K562 (cell line): ENCODE data around the gene IQCN. TPM values are rescaled to one million over a fixed set of nuclear protein-coding genes. Genes with fewer than 3 reads are reported as not detected.

Source experiments
- ARID1B ChIP-seq: fragments of 450-650 bp; IDR thresholded peaks from 2 replicates; pipeline ENCODE4 v1.6.1; 2016; ENCODE audit warnings: antibody characterized with exemption, mild to moderate bottlenecking, inconsistent platforms
- BHLHE40 ChIP-seq: IDR thresholded peaks from 2 replicates; pipeline ENCODE4 v1.6.1; 2011; ENCODE audit warnings: low read length, improper control_type of control experiment
- BMI1 ChIP-seq: fragments of 150-350 bp; IDR thresholded peaks from 2 replicates; pipeline ENCODE4 v1.6.1; 2014; ENCODE audit warnings: low read length
- CBFA2T3 ChIP-seq: fragments of 450-650 bp; IDR thresholded peaks from 2 replicates; pipeline ENCODE4 v1.6.1; 2017
- ELF2 ChIP-seq: fragments of 250-450 bp; sonication (Bioruptor Pico); IDR thresholded peaks from 2 replicates; pipeline ENCODE4 v1.5.0; 2021; ENCODE audit warnings: mild to moderate bottlenecking
- EP300 ChIP-seq: IDR thresholded peaks from 2 replicates; pipeline ENCODE4 v1.6.1; 2012; ENCODE audit warnings: low read length, improper control_type of control experiment
- GABPB1 ChIP-seq: sonication (generic); formaldehyde crosslinking; IDR thresholded peaks from 2 replicates; pipeline ENCODE4 v1.8.0; 2022; ENCODE audit warnings: mild to moderate bottlenecking, missing genetic modification reagents
- HDAC1 ChIP-seq, 2 experiments: fragments of 450-650 bp; IDR thresholded peaks; 2 replicates each; pipeline ENCODE4 v1.6.1; 2016 to 2017; ENCODE audit warnings: inconsistent platforms in 1 of 2, mild to moderate bottlenecking in 1 of 2, moderate library complexity in 1 of 2
- PCBP2 ChIP-seq: fragments of 200-400 bp; formaldehyde crosslinking; IDR thresholded peaks from 2 replicates; pipeline ENCODE4 v1.6.1; 2018; ENCODE audit warnings: low read length, low read depth, mild to moderate bottlenecking, moderate library complexity; ENCODE audit not compliant: poor library complexity, severe bottlenecking
- PML ChIP-seq: IDR thresholded peaks from 2 replicates; pipeline ENCODE4 v1.6.1; 2012; ENCODE audit warnings: low read length, inconsistent platforms
- RAD21 ChIP-seq, 2 experiments: fragments of 250-450 bp in 1 of 2; fragments of 450-650 bp in 1 of 2; sonication (Bioruptor Pico) in 1 of 2; formaldehyde crosslinking in 1 of 2; IDR thresholded peaks in 1 of 2; conservative IDR thresholded peaks in 1 of 2; 2 replicates each; pipeline versions ENCODE4 v1.4.0 to v1.8.0; 2020 to 2022; ENCODE audit warnings: mild to moderate bottlenecking in 2 of 2, moderate library complexity in 1 of 2
- RBM17 ChIP-seq: fragments of 200-400 bp; formaldehyde crosslinking; IDR thresholded peaks from 2 replicates; pipeline ENCODE4 v1.6.1; 2017; ENCODE audit warnings: low read depth, mild to moderate bottlenecking, low read length, borderline replicate concordance
- SAFB ChIP-seq: fragments of 200-400 bp; formaldehyde crosslinking; IDR thresholded peaks from 2 replicates; pipeline ENCODE4 v1.6.1; 2017; ENCODE audit warnings: low read depth, low read length, borderline replicate concordance
- SMAD3 ChIP-seq: fragments of 450-650 bp; formaldehyde crosslinking; conservative IDR thresholded peaks from 2 replicates; pipeline ENCODE4 v1.4.0; 2020; ENCODE audit warnings: mild to moderate bottlenecking
- SRF ChIP-seq, 2 experiments: fragments of 250-450, 450-650 bp in 1 of 2; sonication (Bioruptor Pico) in 1 of 2; sonication (generic) in 1 of 2; formaldehyde crosslinking; IDR thresholded peaks; 2 replicates each; pipeline versions ENCODE4 v1.5.0 to v1.5.1; 2020 to 2022; ENCODE audit warnings: mild to moderate bottlenecking in 1 of 2, missing genetic modification reagents in 1 of 2
- TGIF2 ChIP-seq: sonication (generic); formaldehyde crosslinking; IDR thresholded peaks from 2 replicates; pipeline ENCODE4 v1.8.1; 2022; ENCODE audit warnings: mild to moderate bottlenecking, missing genetic modification reagents, moderate library complexity
- YY1 ChIP-seq, 3 experiments: IDR thresholded peaks; 2 replicates each; pipeline ENCODE4 v1.6.1; 2011; ENCODE audit warnings: low read length in 2 of 3, mild to moderate bottlenecking in 2 of 3, moderate library complexity in 2 of 3, borderline replicate concordance in 1 of 3, control low read depth in 1 of 3, low read depth in 1 of 3; ENCODE audit not compliant: insufficient read depth in 3 of 3, insufficient replicate concordance in 2 of 3, control insufficient read depth in 1 of 3, insufficient read length in 1 of 3; ENCODE audit errors: extremely low read depth in 1 of 3
- ZBED1 ChIP-seq: IDR thresholded peaks from 2 replicates; pipeline ENCODE4 v1.6.1; 2014
- ZBTB26 ChIP-seq: fragments of 450-650 bp; formaldehyde crosslinking; IDR thresholded peaks from 2 replicates; pipeline ENCODE4 v1.4.0; 2022; ENCODE audit warnings: missing genetic modification characterization
- ZNF143 ChIP-seq: sonication (generic); formaldehyde crosslinking; IDR thresholded peaks from 2 replicates; pipeline ENCODE4 v1.9.0; 2022; ENCODE audit warnings: mild to moderate bottlenecking, missing genetic modification reagents
- ZNF24 ChIP-seq: fragments of 450-650 bp; IDR thresholded peaks from 2 replicates; pipeline ENCODE4 v1.6.1; 2016
- ZNF311 ChIP-seq: fragments of 250-450 bp; sonication (Bioruptor Pico); IDR thresholded peaks from 2 replicates; pipeline ENCODE4 v1.4.0; 2020; ENCODE audit warnings: mild to moderate bottlenecking, moderate library complexity
- ZNF695 ChIP-seq: fragments of 450-650 bp; formaldehyde crosslinking; IDR thresholded peaks from 2 replicates; pipeline ENCODE4 v1.4.0; 2020; ENCODE audit warnings: mild to moderate bottlenecking, moderate library complexity
- ZNF766 ChIP-seq: fragments of 200-800 bp; sonication (Bioruptor generic); conservative IDR thresholded peaks from 2 replicates; pipeline ENCODE4 v1.6.1; 2016; ENCODE audit warnings: missing genetic modification characterization, missing compliant biosample characterization
- ZZZ3 ChIP-seq: fragments of 450-650 bp; IDR thresholded peaks from 2 replicates; pipeline ENCODE4 v1.6.1; 2016; ENCODE audit warnings: antibody characterized with exemption, mild to moderate bottlenecking, moderate library complexity
- polyA plus RNA-seq, 8 experiments: library from polyadenylated mRNA; depleted of rRNA in 4 of 8; stranded (reverse) in 5 of 8; unstranded in 3 of 8; fragments of >200 nt; fragmentation: Nextera tagmentation in 2 of 8; fragmentation: Illumina TruSeq in 1 of 8; extraction: Ambion mirVana in 2 of 8; extraction: Trizol in 1 of 8; gene quantifications; 2 replicates each; pipeline versions ENCODE4 v1.2.1 to v1.2.3, GENCODE V29; 2011 to 2014; ENCODE audit warnings: inconsistent platforms in 1 of 8, missing spikeins in 1 of 8
- total RNA-seq, 7 experiments: library from RNA; depleted of rRNA in 6 of 7; stranded (reverse); fragments of >200 nt in 6 of 7; fragmentation: Illumina TruSeq in 2 of 7; extraction: Trizol in 2 of 7; gene quantifications; 2 replicates each; pipeline versions ENCODE4 v1.2.1 to v1.2.3, GENCODE V29; 2011 to 2021; ENCODE audit warnings: low replicate concordance in 1 of 7

IQCN gene
- total and polyA plus RNA-seq, 9 of the 15 experiments (the other 6 are each of a cell fraction or from before 2014, with no cell fraction given), result 0.01 to 0.07 (median 0.04) TPM; not detected in 3

GRCh38 chr19:18304458-18305310 is 30.4 kb upstream of the IQCN start (continued):
- 0 out of 2 replicates have a peak, but pooled peaks have one; percentile 18 for TF ChIP-seq ZNF766 (CRISPR knock-in tag)
- no peak for TF ChIP-seq ZNF24
- TF ChIP-seq PCBP2, result no peak
- TF ChIP-seq BMI1, result no peak
- peak; percentile 11; the same call in 1 of the 2 replicates for TF ChIP-seq BHLHE40
- peak; percentile 17; the same call in 1 of the 2 replicates for TF ChIP-seq SAFB
- TF ChIP-seq ZNF143 (CRISPR knock-in tag), result no peak
- TF ChIP-seq PML, result peak; percentile 31; the same call in 1 of the 2 replicates
- TF ChIP-seq ZZZ3, result no peak
- TF ChIP-seq SRF (CRISPR knock-in tag; IDR thresholded peaks at IDR 0.05), result peak in 1 of 2 experiments; percentile 63; a peak in 1 of 4 replicates
- 0 out of 2 replicates have a peak, but pooled peaks have one; percentile 13 for TF ChIP-seq CBFA2T3
- peak; percentile 75 for TF ChIP-seq ARID1B
- no peak for TF ChIP-seq SMAD3
- peak in 1 of 2 experiments; percentile 44; a peak in 3 of 4 replicates for TF ChIP-seq RAD21 (CRISPR knock-in tag; conservative IDR thresholded peaks at IDR 0.05 in 1 of 2, IDR thresholded peaks at IDR 0.05 in 1 of 2)
- peak; percentile 23; the same call in 1 of the 2 replicates for TF ChIP-seq ZNF311
- TF ChIP-seq ZNF695 (CRISPR knock-in tag), result no peak
- TF ChIP-seq HDAC1 (IDR thresholded peaks at IDR 0.05), result 0 out of 4 replicates have a peak, but pooled peaks of 1 of the 2 experiments have one; percentile 76
- TF ChIP-seq RBM17, result no peak
- TF ChIP-seq GABPB1 (CRISPR knock-in tag), result peak; percentile 45; the same call in 1 of the 2 replicates
- TF ChIP-seq ZBED1, result 0 out of 2 replicates have a peak, but pooled peaks have one; percentile 51
- TF ChIP-seq EP300, result no peak
- TF ChIP-seq ZBTB26, result peak; percentile 49; the same call in 1 of the 2 replicates
- TF ChIP-seq TGIF2 (CRISPR knock-in tag), result no peak
- 0 out of 2 replicates have a peak, but pooled peaks have one; percentile 44 for TF ChIP-seq ELF2 (CRISPR knock-in tag)
- peak in 2 of 3 experiments; percentile 42 to 69 for TF ChIP-seq YY1 (IDR thresholded peaks at IDR 0.05; ENCODE audit: borderline replicate concordance in 1 of 3, control insufficient read depth in 1 of 3, extremely low read depth in 1 of 3, insufficient read depth in 3 of 3, insufficient read length in 1 of 3, insufficient replicate concordance in 2 of 3, low read depth in 1 of 3, low read length in 2 of 3)
